NB4 (cell line): ENCODE results near the gene CCDC107.
"Not testable (repeated sequence)": the region's sequence is repeated elsewhere in the genome, so short reads cannot be mapped to it uniquely, and the experiment has no call there.

Experiments
- CTCF ChIP-seq: IDR thresholded peaks from one replicate; pipeline ENCODE4 v1.5.1; 2012; ENCODE audit warnings: low read depth, low read length
- MAX ChIP-seq: IDR thresholded peaks from 2 replicates; pipeline ENCODE4 v1.6.1; 2011; ENCODE audit warnings: low read depth, low read length
- MYC ChIP-seq: IDR thresholded peaks from 2 replicates; pipeline ENCODE4 v1.6.1; 2011; ENCODE audit warnings: low read depth, low read length
- POLR2A ChIP-seq: IDR thresholded peaks from 2 replicates; pipeline ENCODE4 v1.6.1; 2011; ENCODE audit warnings: mild to moderate bottlenecking; ENCODE audit not compliant: insufficient read length; ENCODE audit errors: extremely low read depth

GRCh38 chr9:35612066-35612465 is 46.0 kb upstream of the CCDC107 start:
- TF ChIP-seq CTCF, POLR2A, MYC, MAX: not testable (repeated sequence)
